ENCODE measurements around the gene ARHGAP33. TPM values are rescaled to one million over a fixed set of nuclear protein-coding genes. Genes with fewer than 3 reads are reported as not detected.

The ARHGAP33 gene
- total RNA-seq, 1 donor from 2014 or later: 15.2 TPM

DNA sequence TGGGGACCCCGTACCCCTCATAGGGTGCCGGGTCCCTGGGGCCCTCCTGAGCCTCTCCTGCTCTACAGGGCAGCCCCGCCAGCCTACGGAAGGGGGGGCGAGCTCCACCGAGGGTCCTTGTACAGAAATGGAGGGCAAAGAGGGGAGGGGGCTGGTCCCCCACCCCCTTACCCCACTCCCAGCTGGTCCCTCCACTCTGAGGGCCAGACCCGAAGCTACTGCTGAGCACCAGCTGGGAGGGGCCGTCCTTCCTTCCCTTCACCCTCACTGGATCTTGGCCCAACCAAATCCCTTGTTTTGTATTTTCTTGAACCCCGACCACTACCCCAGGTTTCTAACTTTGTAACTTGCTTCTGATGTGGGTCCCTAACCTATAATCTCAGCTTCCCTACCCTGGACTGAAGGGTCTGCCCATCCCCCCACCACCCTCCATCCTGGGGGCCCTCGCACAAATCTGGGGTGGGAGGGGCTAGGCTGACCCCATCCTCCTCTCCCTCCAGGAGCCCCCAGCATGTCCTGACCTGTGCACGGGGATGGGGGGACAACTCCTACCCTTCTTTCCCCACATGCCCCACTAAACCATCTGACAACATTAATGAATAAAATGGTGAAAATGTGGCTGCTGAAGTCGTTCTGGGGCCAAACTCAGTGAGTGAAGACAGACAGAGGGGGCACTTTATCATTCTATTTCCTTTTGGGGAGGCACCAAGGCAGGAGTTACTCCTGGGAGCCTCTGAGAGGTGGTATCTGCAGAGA is 13.0 kb downstream of the ARHGAP33 start:
- Mint-ChIP-seq H3K27me3 (ENCODE audit: unreplicated experiment) (no peaks in the 10 kb centered on the region), H3K4me1 (ENCODE audit: unreplicated experiment) (no peaks in the 10 kb centered on the region), H3K27ac (ENCODE audit: unreplicated experiment) (no peak overlapping the region), H3K4me3 (ENCODE audit: unreplicated experiment) (no peak overlapping the region), H3K9me3 (ENCODE audit: unreplicated experiment) (no peaks in the 10 kb centered on the region), H3K36me3 (ENCODE audit: unreplicated experiment) (peaks cover 2% of the 10 kb centered on the region)
- DNase-seq (ENCODE audit: extremely low spot score, unreplicated experiment): no peak
- TF ChIP-seq, protein P1, sequence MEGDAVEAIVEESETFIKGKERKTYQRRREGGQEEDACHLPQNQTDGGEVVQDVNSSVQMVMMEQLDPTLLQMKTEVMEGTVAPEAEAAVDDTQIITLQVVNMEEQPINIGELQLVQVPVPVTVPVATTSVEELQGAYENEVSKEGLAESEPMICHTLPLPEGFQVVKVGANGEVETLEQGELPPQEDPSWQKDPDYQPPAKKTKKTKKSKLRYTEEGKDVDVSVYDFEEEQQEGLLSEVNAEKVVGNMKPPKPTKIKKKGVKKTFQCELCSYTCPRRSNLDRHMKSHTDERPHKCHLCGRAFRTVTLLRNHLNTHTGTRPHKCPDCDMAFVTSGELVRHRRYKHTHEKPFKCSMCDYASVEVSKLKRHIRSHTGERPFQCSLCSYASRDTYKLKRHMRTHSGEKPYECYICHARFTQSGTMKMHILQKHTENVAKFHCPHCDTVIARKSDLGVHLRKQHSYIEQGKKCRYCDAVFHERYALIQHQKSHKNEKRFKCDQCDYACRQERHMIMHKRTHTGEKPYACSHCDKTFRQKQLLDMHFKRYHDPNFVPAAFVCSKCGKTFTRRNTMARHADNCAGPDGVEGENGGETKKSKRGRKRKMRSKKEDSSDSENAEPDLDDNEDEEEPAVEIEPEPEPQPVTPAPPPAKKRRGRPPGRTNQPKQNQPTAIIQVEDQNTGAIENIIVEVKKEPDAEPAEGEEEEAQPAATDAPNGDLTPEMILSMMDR (IDR thresholded peaks at IDR 0.05): no peak

DNA sequence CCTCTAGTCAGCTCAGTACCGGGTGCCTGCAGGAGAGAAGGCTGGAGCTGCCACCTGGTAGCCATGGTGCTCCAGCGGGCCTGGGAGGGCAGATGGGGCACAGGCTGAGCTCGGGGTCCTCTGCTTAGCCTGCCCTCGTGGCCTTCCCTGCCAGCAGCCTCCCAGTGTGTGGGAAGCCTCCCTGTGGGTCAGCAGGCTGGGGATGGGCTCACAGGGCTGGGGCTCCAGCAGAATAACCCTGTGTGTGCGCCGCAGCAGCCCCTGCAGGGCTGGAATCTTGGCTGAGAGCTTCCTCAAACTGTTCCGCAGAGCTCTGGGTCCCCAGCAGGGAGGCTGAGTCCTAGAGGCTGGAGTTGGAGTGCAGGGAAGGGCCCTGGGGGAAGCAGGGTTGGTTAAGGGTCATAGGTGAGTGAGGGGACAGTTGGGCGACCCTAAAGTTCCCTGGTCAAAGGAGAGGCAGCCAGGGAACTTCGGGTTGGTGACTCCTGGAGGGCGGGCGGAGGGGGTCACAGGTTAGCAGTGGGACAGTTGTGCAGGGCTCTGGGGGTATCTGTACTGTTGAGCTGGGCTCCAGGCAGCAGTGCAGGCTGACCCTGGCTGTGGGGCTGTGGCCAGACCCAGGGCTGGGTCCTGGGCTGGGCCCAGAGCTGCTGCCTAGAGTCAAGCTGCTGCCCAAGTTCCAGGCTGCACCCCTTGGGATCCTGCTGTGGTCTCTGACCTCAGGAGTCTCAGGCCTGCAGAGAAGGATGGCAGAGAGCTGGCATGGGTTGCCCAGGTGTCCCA is 14.0 kb downstream of the ARHGAP33 start:
- no peaks in the 10 kb centered on the region for H3K36me3 Mint-ChIP-seq (ENCODE audit: unreplicated experiment)
- no peak for DNase-seq (ENCODE audit: extremely low spot score, unreplicated experiment)
- no peaks in the 10 kb centered on the region for H3K9me3 Mint-ChIP-seq (ENCODE audit: unreplicated experiment)
- TF ChIP-seq, protein P1 (IDR thresholded peaks at IDR 0.05): no peak
- H3K4me3 Mint-ChIP-seq (ENCODE audit: unreplicated experiment): no peak overlapping the region
- H3K27ac Mint-ChIP-seq (ENCODE audit: unreplicated experiment): no peak overlapping the region
- no peaks in the 10 kb centered on the region for H3K27me3 Mint-ChIP-seq (ENCODE audit: unreplicated experiment)
- H3K4me1 Mint-ChIP-seq (ENCODE audit: unreplicated experiment): no peaks in the 10 kb centered on the region

DNA sequence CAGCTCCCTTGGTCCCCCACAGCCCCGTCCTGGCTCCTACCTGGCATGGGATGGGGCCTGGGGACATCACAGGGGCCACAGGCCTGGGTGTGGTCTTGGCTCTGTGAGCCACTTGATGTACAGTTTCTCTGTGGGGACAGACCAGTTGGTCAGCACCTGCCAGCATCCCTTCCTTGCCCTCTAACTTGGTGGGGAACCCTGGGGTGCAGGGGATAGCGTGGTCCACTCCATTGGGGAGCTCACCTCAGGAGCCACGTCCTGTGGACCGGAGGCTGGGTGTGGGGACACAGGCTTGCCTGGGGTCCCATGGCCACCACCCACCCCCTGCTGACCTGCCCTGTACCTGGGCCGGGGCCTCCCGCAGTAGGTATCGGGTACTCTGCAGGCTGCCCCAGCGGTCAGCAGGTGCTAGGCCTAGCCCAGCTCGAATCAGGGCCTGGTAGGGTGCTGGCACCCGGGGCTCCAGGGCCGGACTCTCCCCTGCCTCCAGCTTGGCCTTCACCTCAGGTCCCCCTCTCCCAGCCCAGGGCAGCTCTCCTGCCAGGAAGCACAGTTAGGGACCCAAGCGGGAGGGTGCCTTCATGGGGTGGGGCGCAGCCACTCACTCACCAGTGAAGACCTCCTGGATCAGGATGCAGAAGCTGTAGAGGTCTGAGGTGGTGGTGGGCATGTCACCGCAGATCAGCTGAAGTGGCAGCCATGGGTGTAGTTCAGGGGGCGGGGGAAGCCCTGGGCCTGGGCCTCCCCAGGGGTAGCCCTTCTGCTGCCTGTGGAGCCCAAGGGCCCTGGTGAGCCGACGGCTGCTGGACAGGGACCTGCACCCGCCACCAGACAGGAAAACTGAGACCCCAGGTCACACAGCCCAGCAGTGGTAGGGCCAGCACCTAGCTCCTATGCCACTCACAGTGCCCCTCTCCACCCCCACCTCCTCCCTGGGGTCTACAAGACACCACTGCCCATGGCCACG is 14.9 kb downstream of the ARHGAP33 start:
- Mint-ChIP-seq H3K4me1 (ENCODE audit: unreplicated experiment) (no peaks in the 10 kb centered on the region), H3K27ac (ENCODE audit: unreplicated experiment) (no peak overlapping the region), H3K9me3 (ENCODE audit: unreplicated experiment) (no peaks in the 10 kb centered on the region), H3K4me3 (ENCODE audit: unreplicated experiment) (no peak overlapping the region), H3K27me3 (ENCODE audit: unreplicated experiment) (no peaks in the 10 kb centered on the region), H3K36me3 (ENCODE audit: unreplicated experiment) (no peaks in the 10 kb centered on the region)
- TF ChIP-seq, protein P1 (IDR thresholded peaks at IDR 0.05): no peak
- no peak for DNase-seq (ENCODE audit: extremely low spot score, unreplicated experiment)

DNA sequence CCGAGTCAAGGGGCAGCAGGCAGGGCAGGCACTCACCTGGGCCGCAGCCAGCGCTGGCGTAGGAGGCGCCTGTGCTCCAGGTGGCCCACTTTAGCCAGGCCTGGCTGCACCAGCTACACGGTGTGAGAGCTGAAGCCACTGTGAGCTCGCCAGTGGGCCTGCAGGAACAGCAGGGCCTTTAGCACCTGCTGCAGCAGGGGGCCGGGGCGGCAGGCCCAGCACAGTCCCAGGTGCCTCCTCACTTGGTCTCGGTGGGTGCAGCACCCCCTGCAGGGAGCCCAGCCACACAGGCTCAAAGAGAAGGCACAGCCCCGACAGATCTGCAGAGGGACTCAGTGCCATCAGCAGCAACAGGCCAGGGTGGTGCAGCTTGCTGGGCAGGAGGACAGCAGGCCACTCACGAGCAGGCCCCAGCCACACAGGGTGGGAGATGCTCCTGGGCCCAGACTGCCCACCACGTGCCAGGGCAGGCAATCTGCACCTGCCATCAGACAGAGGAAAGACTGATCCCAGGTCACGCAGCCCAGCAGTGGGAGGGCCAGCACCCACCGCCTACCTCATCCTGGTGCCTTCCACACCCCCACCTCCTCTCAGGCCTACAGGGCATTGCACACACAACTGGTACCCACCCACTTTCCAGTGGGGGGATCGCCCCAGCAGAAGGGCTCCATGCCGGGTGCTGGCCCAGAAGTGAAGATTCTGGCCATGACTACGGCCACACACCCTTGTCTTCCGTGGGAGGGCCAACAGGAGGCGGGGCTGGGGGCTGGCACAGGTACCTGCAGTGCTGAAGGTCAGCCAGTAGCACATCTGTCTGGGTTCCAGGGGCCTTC is 15.8 kb downstream of the ARHGAP33 start:
- DNase-seq (ENCODE audit: extremely low spot score, unreplicated experiment): no peak
- H3K4me1 Mint-ChIP-seq (ENCODE audit: unreplicated experiment): no peaks in the 10 kb centered on the region
- no peaks in the 10 kb centered on the region for H3K36me3 Mint-ChIP-seq (ENCODE audit: unreplicated experiment)
- no peaks in the 10 kb centered on the region for H3K27me3 Mint-ChIP-seq (ENCODE audit: unreplicated experiment)
- TF ChIP-seq, protein P1 (IDR thresholded peaks at IDR 0.05): no peak
- no peak overlapping the region for H3K4me3 Mint-ChIP-seq (ENCODE audit: unreplicated experiment)
- no peaks in the 10 kb centered on the region for H3K9me3 Mint-ChIP-seq (ENCODE audit: unreplicated experiment)
- H3K27ac Mint-ChIP-seq (ENCODE audit: unreplicated experiment): no peak overlapping the region

All from osteocyte (in vitro differentiated cells).